ENCODE results near the gene TTC7B. TPM values are rescaled to one million over a fixed set of nuclear protein-coding genes. Genes with fewer than 3 reads are reported as not detected.
"Not testable (repeated sequence)": the region's sequence is repeated elsewhere in the genome, so short reads cannot be mapped to it uniquely, and the experiment has no call there.

TTC7B gene
- total RNA-seq = 23.9 TPM

GRCh38 chr14:90815822-90816662 lies at the start of gene TTC7B:
TSS of gene TTC7B (minus strand) at chr14:90816430. CDS start at chr14:90816295, 135 bp downstream.
- DNase-seq = peak; percentile 68

- no peak for DNase-seq
Observed at GRCh38 chr14:90864741-90865140, 48.5 kb upstream of the TTC7B start.

- DNase-seq = no peak
Observed at GRCh38 chr14:90858511-90858910, 42.3 kb upstream of the TTC7B start.

- no peak for DNase-seq
Observed at GRCh38 chr14:90857866-90858265, 41.6 kb upstream of the TTC7B start.

- DNase-seq = not testable (repeated sequence)
Observed at GRCh38 chr14:90856115-90856514, 39.9 kb upstream of the TTC7B start.

- no peak for DNase-seq
Observed at GRCh38 chr14:90853116-90853515, 36.9 kb upstream of the TTC7B start.

GRCh38 chr14:90851327-90852036 lies 35.3 kb upstream of the TTC7B start:
- no peak for DNase-seq

- peak; percentile 70 for DNase-seq
Observed at GRCh38 chr14:90850487-90850886, 34.3 kb upstream of the TTC7B start.

- DNase-seq = no peak
Observed at GRCh38 chr14:90849787-90850444, 33.7 kb upstream of the TTC7B start.

- DNase-seq = no peak
Observed at GRCh38 chr14:90848944-90849731, 32.9 kb upstream of the TTC7B start.

GRCh38 chr14:90846511-90846910 lies 30.3 kb upstream of the TTC7B start:
- DNase-seq = no peak

GRCh38 chr14:90844321-90844720 lies 28.1 kb upstream of the TTC7B start:
- no peak for DNase-seq

- no peak for DNase-seq
Observed at GRCh38 chr14:90842726-90843125, 26.5 kb upstream of the TTC7B start.

GRCh38 chr14:90840667-90841066 lies 24.4 kb upstream of the TTC7B start:
- not testable (repeated sequence) for DNase-seq

GRCh38 chr14:90839889-90840266 lies 23.6 kb upstream of the TTC7B start:
- DNase-seq = no peak

- DNase-seq = peak; percentile 79
Observed at GRCh38 chr14:90839024-90839888, 23.0 kb upstream of the TTC7B start.

GRCh38 chr14:90838531-90838930 lies 22.3 kb upstream of the TTC7B start:
- DNase-seq = not testable (repeated sequence)

GRCh38 chr14:90837355-90837754 lies 21.1 kb upstream of the TTC7B start:
- DNase-seq = no peak

GRCh38 chr14:90836692-90837063 lies 20.4 kb upstream of the TTC7B start:
- DNase-seq = no peak

- DNase-seq = no peak
Observed at GRCh38 chr14:90831821-90832220, 15.6 kb upstream of the TTC7B start.
